GM19395 (cell line): ENCODE results near the gene IL19.
"Not testable (repeated sequence)": the region's sequence is repeated elsewhere in the genome, so short reads cannot be mapped to it uniquely, and the experiment has no call there.

Experiments used
- ATAC-seq: cut with Tn5 transposase; IDR thresholded peaks from one replicate; pipeline ENCODE4 v1.9.1; 2021; ENCODE audit warnings: mild to moderate bottlenecking, moderate library complexity; ENCODE audit not compliant: unreplicated experiment

Gene IL19

DNA sequence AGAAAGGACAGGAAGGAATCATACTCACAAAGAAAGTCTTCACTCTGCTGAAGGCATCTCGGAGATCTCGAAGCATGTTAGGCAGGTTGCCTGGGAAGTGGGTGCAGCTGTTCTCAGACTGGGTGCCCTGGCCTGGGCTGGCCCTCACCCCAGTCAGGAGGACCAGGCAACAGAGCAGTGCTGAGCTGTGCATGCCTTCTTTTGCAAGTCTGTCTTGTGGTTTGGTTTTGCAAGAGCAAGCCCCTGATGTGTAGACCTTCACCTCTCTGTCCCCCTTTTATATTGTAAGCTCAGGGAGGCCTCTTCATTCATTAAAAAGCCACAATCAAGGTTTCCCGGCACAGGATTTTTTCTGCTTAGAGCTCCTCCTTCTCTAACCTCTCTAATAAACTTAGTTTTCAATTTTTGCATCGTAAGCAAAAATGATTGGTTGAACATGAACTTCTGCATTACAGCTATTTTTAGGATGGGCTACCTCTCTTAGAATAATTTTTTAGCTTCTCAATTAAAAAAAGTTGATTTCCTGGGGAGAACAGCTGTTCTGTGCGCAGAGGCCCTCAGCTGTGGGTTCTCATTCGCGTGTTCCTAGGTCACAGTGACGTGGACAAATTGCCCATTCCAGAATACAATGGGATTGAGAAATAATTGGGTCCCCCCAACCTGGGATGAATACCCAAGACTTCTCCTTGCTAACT is 1.8 kb downstream of the IL19 start, which contains the start of gene IL10:
TSS of gene IL10 (minus strand) at position 252 of the 695 bp plus-strand sequence. CDS start at position 193, 59 bp downstream.
- no peak for ATAC-seq

DNA sequence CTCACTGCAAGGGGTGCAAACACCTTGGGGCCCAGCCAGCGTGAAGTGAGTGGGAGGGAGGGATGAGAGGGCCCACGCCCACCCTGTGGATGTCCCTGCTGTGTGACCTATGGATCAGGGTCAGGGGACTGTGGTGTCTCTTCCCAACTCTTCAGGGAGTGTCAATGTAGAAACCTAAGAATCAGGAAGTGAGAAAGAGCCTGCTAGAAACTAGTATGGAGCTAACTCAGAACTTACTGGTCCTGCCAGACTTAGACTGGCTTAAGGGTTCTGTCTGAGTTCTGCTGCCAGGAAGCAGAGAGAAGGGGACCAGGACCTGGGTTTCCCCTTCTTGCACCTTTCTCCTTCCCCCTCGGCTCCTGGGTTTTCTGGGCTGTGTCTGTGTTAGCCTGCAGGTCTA is 3.5 kb downstream of the IL19 start:
- ATAC-seq, result no peak

DNA sequence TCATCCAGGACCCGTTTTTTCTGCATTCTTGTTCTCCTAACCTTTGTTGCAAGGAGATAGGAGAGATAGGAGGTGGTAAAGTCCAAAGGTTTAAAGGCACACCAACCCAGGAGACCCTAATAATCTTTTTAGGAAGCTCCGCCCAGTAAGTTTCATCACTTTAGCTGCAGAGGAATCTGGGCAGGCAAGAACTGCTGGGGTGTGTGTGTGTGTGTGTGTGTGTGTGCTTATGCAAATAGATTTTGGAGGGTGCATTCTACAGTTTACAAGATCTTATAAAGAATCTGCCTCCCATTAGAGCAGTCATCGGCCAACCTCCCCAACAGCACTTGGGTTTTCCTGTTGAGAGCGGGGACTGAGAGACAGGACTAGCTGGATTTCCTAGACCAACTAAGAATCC is 5.7 kb downstream of the IL19 start:
- ATAC-seq, result no peak

DNA sequence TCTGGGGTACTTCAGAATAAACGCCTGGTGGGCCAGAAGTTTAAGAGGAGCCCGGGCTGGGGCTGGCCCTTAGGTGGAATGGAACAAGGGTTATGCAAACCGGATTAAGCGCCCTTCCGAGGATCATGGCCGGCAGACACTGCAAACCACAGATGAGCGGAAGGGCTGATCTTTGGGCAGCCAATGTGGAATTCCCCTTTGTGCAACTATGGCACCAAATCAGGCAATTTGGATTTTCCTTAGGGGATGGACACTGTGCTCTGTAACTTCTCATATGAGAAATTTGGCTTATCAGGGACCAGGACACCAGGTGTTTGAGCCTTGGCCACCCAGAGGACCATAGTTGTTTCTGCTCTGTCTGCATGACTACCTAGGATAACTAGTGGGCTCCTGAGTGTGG is 7.5 kb downstream of the IL19 start:
- no peak for ATAC-seq

DNA sequence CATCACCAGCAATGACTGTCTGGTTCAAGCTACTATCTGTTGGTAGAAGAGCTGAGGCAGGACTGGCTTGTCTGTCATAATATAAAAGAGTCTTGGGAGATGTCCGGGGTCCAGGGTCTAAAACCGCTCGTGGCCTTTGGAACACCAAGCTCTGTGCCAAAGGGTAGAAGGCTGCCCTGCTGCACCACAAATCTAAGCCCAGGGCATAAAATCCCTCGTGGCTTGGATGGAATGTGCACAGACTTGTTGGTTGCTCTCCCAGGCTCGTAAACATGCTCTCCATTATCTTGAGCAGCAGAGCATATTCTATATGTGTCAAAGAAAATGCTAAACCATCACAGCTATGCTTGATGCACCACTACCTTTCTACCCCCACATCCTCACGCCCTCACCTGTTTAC is 8.3 kb downstream of the IL19 start:
- ATAC-seq, result not testable (repeated sequence)

DNA sequence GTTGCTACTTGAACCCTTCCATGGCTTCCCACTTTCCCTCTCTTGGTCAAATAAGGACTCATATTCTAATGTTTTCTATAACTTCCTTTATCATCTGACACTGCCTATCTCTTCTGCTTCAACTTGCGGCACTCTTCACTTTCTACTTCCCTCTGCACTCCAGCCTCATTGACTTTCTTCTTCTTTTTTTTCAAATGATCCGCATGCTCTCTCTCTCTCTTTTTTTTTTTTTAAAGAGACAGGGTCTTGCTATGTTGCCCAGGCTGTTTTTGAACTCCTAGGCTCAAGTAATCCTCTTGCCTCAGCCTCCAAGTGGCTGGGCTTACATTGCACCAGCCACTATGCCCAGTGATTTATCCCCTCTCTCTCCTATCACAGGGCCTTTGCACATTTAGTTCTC is 9.1 kb downstream of the IL19 start:
- ATAC-seq, result no peak

DNA sequence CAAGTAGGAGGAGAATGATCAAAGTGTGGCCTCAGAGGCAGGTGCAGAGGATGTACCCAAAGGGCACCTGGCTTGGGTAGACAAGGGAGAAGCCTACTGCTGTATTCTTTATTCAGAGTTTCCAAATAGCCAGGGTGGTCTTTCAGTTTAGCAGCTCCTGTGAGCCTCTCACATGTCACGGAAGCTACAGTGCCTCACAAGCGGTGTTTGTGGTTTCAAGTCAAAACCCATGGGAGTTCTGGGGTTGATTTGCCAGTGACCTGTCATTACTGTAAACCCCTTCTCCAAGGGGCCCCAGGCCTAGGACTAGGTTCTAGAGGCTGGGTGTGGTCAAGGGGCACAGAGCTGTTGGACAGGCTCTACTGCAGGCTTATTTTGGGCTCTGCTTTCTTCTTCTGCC is 11.9 kb downstream of the IL19 start:
- ATAC-seq, result peak; percentile 57

DNA sequence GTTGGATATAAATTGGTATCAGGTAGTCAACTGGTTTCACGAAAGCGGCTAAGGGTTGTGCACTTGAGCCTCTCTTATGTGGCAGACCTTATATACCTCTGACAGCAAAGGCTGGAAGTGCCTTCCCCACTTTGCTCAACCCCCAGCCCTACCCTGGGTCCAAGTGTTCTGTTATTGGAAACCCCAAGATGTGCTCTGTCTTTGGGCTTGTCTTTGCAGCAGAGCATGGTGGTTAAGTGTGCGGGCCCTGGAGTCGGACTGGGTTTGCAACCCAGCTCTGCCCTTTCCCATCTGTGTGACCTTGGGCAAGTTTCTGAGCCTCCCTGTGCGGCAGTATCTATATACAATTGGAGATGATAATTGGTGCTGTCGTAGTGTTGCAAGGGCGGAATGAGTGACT is 12.9 kb downstream of the IL19 start:
- no peak for ATAC-seq

DNA sequence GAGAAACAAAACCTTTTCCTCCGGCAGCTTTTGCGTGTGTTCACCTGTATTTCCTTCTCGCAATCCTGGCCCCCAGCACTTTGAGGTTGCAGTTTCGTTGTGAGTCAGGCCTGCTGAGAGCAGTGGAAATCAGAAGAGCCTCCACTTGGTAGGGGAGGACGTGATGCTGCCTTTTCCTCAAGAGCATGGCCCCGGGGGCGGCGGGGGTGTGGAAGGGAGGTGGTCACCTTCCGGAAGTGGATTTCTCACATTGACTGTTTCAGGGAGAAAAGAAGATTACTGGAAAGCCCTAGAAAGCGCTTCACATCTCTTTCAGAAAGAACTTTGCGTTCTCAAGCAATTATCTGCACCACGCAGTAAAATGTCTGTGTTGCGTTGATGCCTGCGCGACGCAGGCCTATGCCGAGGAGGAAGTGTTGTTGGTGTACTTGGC is 13.9 kb downstream of the IL19 start:
- ATAC-seq, result peak; percentile 73

DNA sequence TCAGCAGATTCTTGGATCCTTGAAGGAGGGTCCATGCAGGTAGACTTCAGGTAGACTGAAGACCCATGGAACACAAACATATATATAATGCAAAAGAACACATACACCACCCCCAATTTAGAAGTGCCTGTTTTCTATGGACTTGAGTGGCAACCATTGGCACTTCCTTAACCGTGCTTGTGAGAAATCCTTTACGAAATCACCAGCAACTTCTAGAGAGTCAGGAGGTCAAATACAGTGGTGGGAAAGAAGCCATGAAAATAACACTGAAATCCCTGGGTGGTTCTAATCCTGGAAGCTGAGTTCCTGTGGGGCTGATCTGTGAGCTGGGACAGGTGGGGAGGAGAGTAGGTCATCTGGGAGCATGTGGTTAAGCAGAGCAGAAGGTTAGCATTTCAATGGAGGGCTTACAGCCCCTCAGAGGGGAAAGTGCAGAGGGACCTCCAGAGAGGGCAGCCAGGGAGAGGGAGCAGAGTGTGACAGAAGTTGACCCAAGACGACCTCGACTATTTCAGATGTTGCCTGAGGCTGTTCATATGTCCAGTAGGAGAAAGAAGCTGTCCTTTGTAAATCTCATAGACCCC is 14.7 kb downstream of the IL19 start:
- no peak for ATAC-seq

DNA sequence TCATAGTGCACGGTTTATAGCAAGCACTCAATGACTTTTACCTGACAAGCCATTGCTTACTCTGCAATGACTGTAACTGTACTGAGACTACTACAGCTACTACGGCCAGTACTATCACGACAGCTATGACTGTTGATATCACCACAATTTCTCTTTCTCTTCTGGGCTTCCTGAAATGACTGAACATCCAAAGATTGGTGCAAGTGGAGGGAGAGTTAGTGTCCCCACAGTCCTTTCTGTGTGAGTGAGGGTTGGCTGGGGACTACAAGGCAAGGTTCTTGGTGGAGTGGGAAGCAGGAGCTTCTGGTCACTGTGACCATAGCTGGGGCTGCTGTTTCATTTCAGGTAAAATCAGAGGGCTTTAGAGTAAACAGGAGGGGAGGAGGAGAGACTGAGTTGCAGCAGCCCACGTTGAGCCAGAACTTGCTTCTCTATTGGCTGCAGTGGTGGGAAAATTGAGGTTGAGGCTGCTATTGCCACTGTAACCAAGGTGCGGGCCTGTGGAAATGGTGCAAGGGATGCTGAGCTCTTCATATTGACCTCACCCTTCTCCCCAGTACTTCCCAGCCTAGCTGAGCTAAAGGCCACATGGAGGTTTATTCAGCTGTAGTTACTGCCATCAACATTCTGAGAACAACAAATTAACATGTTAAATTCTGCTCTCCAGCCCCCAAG is 15.8 kb downstream of the IL19 start:
- ATAC-seq, result no peak

DNA sequence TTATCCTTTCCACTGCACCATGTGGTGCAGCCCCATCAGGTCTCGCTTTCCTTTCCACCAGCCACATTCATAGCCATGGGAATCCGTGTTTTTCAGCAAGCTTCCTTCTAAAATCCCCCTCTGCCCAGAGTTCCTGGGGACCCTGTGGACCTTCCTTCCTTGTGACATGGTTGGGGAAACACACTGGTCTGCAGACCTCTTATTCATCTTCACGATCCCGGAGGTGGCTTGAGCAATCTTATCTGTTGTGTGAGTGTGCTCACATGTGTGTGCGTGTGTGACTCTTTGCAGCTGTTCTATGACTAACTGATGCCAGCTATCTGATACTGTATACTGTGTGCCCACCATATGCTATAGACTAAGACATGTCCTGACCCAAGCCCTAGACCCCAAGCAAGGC is 17.3 kb downstream of the IL19 start:
- ATAC-seq, result no peak

DNA sequence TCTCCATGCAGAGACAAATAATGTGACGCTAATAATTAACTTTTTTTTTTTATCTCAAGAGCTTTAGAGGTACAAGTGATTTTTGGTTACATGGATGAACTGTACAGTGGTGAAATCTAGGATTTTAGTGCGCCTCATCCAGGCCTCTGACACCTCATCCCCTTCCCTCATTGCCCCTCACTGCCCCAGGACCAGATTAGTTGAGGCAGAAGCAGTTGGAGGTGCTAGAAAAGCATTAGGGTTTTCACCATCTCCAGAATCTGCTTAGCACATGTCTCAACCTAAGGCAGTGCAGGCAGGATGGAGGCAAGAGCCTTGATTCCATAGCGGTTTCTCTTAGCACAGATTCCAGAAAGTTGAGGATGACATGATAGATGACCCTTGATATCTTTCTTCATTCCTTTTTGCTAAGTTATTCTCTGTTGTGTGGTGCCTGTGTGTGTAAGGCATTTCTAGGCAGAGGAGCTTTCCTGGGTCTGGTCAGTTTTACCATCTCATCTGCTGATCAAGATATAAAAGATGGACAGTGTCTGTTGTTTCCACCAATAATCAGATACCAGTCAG is 18.0 kb downstream of the IL19 start:
- no peak for ATAC-seq

DNA sequence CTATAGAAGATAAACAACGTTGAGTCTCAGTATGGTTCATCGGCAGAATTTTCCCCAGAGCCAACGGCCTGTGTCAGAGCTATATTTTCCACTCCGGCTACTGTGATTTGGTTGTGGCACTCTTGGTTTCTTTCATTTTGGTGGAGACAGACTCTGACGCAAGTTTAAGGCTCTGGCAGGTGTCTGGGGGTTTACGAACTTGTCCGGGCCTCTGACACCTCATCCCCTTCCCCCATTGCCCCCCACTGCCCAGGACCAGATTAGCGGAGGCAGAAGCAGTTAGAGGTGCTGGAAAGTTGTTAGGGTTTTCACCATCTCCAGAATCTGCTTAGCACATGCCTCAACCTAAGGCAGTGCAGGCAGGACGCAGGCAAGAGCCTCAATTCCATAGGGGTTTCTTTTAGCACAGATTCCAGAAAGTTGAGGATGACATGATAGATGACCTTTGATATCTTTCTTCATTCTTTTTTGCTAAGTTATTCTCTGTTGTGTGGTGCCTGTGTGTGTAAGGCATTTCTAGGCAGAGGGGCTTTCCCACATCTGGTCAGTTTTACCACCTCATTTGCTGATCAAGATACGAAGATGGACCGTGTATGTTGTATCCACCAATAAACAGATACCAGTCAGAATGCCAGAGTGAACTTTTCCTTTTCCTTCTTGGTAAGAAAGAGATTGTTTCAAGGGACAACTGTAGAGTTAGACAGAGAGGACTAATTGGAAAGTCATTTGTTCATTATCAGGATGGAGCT is 20.1 kb downstream of the IL19 start:
- ATAC-seq, result no peak

DNA sequence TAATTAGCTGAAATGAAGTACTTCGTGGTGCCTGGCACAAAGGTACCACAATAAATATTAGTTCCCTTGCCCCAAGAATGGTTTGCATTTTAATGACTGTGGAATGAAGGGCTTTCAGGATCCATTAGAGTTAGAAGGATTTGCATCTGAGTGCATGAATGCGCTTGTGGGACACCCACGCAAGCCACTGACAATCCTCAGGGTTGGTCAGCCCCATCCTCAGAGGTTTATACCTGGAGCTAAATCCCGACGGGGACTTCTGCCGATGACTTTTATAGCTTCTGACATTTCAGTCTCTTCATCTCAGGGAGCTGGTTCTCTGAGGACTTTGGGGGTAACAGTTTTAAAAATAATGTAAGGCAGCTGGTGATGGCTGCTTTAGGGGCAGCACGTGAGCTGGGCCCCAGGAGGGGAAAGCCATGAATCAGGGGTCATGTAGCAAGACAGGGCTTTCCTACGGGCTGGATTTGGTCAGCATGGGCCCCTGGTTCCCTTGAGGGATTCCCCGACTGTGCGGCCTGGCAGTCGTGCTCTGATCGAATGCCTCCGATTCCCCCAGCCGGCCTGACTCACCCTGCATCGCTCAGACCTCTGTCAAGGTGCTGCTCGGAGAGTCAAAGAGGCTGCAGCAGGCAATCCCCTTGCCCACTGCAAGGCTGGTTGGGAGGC is 22.5 kb downstream of the IL19 start:
- peak; percentile 53 for ATAC-seq

DNA sequence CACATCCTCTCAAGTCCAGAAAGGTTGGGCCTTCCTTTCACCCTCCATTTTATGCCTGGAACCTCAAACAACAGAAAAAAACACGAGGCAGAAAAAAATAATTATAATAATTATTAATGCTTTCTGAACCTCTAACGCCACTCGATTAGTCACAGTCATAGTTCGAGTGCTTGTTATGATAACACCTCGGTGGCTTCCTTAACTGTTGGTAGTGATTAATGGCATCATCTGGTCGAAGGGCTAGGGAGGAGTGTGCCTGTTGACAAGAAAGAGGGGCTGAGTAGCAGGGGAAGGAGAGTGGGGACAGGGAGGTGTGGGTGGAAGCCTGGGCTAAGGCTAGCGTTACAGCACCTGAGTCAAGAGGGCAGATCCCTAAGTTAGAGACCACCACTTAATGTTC is 23.0 kb downstream of the IL19 start:
- ATAC-seq, result no peak

DNA sequence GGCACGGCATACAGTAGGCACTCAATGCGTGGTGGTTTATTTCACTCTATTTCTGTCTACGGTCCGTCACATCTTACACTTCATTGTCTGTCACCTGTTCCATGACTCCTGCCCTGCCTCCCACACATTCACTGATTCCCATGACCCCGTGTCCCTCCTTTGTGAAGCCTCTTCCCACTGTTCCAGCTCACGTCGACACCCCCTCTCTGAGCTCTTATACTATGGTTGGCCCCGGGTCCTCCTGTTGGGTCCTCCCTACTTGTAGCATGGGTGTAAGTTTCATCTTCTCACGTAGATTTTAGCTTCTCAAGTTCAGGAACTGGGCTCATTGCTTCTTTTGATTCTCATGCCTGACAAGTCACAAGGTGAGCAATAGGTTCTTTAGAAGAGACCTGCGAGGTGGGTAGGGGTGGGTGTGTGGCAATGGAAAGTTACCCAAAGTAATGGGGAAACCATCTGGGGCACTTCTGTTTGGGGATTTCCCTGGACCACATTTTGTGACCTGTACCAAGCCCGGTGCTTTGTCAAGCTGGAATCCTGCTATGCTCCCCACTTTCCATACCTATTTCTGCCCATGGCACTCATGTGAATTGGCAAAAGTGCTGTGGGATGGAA is 23.8 kb downstream of the IL19 start:
- ATAC-seq, result no peak

DNA sequence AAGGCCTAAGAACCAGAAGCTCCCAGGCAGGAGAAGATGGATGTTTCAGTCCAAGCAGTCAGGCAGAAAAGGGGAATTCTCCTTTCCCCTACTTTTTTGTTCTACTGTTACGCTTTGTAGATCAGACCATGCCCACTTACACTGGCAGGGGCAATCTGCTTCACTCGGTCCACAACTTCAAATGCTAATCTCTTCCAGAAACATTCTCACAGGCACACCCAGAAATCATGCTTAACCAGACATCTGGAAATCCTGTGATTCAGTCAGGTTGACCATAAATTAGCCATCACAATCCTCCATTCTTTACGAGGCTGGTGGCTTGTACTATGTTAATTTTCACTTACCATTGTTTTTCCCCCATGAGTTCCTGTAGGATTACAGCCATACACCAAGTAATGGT is 25.5 kb downstream of the IL19 start:
- no peak for ATAC-seq

DNA sequence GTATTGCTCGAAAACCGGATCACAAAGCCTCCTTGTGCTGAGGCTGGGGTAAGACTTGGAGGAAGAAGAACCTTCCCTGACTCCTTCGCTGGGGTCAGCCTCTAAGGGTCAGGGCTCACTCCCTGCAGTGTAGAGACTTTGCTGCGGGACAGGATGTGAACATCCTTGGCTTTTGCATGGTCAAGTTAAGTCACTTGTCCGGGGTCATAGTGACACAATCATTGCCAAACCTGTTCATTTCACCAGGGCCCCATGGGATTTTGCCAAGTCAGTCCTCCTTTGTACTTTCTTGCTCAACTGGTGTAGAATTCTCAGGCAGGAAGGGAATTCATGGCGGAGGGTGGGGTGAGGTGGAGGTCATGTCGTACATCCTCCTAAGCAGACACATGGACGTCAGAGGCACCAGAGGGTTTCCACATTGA is 26.4 kb downstream of the IL19 start:
- ATAC-seq, result no peak
